Measurements from ENCODE around the gene TEX52.

Gene TEX52

DNA sequence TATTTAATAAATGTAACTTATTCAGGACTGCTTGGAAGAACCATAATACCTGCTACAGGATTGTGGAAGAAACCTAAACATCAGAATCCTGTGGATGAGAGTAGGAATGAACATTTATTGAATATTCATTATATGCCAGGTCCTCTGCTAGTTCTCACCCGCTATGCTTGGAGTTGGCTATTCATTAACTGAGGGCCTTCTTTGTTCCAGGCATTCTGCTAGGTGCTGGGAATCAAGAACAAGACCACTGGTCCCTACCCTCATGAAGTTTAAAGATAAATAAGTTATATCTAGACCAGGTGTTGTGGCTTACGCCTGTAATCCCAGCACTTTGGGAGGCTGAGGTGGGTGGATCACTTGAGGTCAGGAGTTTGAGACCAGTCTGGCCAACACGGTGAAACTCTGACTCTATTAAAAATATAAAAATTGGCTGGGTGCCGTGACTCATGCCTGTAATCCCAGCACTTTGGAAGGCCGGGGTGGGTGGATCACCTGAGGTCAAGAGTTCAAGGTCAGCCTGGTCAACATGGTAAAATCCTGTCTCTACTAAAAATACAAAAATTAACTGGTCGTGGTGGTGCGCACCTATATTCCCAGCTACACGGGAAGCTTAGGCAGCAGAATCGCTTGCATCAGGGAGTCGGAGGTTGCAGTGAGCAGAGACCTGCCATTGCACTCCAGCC is 30.1 kb upstream of the TEX52 start:
- H3K4me3 ChIP-seq (ENCODE audit: control insufficient read depth, low read depth, low read length), result no peak overlapping the region
- TF ChIP-seq, protein P1, sequence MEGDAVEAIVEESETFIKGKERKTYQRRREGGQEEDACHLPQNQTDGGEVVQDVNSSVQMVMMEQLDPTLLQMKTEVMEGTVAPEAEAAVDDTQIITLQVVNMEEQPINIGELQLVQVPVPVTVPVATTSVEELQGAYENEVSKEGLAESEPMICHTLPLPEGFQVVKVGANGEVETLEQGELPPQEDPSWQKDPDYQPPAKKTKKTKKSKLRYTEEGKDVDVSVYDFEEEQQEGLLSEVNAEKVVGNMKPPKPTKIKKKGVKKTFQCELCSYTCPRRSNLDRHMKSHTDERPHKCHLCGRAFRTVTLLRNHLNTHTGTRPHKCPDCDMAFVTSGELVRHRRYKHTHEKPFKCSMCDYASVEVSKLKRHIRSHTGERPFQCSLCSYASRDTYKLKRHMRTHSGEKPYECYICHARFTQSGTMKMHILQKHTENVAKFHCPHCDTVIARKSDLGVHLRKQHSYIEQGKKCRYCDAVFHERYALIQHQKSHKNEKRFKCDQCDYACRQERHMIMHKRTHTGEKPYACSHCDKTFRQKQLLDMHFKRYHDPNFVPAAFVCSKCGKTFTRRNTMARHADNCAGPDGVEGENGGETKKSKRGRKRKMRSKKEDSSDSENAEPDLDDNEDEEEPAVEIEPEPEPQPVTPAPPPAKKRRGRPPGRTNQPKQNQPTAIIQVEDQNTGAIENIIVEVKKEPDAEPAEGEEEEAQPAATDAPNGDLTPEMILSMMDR (IDR thresholded peaks at IDR 0.05; ENCODE audit: control insufficient read depth, insufficient read depth, low read depth, low read length, missing control alignments), result no peak
- no peak for DNase-seq (ENCODE audit: low read depth)

DNA sequence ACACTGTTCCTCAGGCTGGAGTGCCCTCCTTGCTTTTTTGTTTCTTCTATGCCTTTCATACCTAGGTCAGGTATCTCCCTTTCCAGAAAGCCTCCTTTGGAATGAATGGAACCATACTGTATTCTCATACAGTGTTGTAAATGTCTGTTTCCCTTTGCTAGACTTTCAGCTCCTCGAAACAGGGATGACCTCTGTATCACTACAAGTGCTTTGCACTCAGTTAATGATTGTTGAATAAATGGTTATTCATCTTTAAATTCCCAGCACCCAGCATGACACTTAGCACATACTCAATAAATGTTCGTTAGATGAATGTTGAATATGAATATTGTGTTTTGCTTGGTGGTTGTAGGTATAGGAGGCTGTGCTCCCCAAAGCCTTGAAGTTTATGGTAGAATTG is 28.0 kb upstream of the TEX52 start:
- no peak for DNase-seq (ENCODE audit: low read depth)
- no peak overlapping the region for H3K4me3 ChIP-seq (ENCODE audit: control insufficient read depth, low read depth, low read length)
- TF ChIP-seq, protein P1 (IDR thresholded peaks at IDR 0.05; ENCODE audit: control insufficient read depth, insufficient read depth, low read depth, low read length, missing control alignments), result no peak

DNA sequence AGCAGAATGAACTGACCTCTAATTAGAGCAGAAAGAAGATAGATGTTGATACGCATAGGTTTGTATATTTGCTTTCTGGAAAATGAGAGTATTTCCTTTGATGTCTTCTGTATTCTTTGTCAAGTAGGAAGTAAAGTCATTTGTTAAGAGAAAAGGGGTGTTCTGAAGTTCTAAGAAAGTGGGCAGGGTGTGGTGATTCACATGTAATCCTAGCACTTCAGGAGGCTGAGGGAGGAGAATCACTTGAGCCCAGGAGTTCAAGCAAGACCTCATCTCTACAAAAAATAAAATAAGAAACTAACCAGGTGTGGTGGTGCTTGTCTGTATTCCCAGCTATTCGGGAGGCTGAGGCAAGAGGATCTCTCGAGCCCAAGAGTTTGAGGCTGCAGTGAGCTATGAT is 23.0 kb upstream of the TEX52 start:
- DNase-seq (ENCODE audit: low read depth), result no peak
- TF ChIP-seq, protein P1 (IDR thresholded peaks at IDR 0.05; ENCODE audit: control insufficient read depth, insufficient read depth, low read depth, low read length, missing control alignments), result no peak
- H3K4me3 ChIP-seq (ENCODE audit: control insufficient read depth, low read depth, low read length), result no peak overlapping the region

DNA sequence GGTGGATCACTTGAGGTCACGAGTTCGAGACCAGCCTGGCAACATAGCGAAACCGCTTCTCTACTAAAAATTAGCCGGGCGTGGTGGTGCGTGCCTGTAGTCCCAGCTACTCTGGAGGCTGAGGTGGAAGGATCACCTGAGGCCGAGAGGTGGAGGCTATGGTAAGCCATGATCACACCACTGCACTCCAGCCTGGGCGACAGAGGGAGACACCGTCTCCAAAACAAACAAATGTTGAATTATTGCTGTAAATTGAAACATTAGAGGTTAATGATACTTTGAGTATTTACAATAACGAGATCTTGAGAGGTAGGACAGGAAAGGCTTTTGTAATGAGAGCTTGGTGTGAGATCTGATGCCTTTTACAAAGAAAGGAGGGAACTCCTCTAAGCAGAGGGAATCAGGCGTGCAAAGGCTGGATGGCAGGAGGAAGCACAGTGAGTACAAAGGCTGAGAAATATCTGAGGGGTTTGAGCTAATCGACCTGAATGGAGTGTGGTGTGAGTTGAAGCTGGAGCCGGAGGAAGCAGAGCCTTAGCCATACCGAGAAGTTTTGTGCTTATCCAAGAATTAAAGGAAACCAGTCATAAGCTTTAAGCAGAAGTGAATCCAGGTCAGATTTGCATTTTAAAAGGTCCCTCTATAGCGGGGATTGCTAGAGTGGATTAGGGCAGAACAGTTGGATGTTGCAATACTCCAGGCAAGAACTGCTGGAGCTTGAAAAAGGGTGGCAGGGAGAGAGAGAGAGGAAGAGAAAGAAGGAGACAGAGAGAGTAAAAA is 21.3 kb upstream of the TEX52 start:
- peak overlapping the region; percentile 69 for H3K4me3 ChIP-seq (ENCODE audit: control insufficient read depth, low read depth, low read length)
- DNase-seq (ENCODE audit: low read depth), result no peak

DNA sequence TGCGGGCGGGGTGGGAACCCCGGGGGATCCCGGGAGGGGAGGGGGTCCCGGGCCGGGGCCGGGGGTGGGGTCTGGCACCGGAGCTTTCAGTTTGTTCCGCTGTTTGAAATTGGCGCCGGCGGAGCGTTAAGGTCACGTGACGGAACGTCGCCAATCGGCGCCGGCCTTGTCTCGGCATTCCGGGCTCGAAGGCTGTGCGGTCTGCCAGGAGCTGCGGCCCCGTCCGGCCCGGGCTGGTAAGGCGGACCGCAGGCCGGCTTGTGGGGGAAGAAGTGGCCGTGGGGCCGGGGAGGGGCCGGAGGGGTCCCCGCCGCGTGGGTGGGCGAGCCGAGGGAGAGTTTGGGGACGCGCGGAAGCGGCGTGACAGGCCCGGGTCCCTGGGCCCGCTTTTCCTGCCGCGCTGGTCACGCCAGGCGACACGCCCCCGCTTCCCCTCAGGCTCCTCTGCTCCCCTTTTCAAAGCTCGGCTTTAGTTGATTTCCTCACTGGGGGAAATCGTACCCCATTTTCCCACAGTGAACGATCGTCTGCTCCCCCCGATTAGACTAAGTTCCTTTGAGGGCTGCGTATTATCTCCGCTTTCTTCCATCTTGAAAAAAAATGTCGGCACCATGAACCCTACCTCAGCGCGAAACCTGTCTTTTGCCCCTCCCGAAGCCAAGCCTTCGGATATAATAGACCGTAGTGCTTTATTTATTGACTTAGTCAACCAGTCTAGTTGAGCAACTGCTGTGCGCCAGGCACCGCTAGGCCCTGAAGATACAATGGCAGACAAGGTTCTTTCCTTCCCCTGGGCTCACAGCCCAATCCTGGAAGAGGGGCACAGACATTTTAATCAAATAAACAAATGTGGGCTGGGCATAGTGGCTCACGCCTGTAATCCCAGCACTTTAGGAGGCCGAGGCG is 20.5 kb upstream of the TEX52 start, which contains the start of the genes FOXM1 and RHNO1:
Gene FOXM1, minus strand, starts transcription at position 128 of the 906 bp plus-strand sequence. CDS start 2,696 bp downstream, outside the sequence.
Gene RHNO1, plus strand, starts transcription at position 177 of the 906 bp plus-strand sequence. CDS start 8,144 bp downstream, outside the sequence.
- TF ChIP-seq, protein P1 (IDR thresholded peaks at IDR 0.05; ENCODE audit: control insufficient read depth, insufficient read depth, low read depth, low read length, missing control alignments), result no peak
- DNase-seq (ENCODE audit: low read depth), result no peak
- H3K4me3 ChIP-seq (ENCODE audit: control insufficient read depth, low read depth, low read length), result peak within 1 kb of the TSS; percentile 69

More for the DNA sequence above, 21.3 kb upstream of the TEX52 start:
- TF ChIP-seq, protein P1 (IDR thresholded peaks at IDR 0.05; ENCODE audit: control insufficient read depth, insufficient read depth, low read depth, low read length, missing control alignments), result no peak

Data from AG09309 (cell line).